ENCODE measurements around the gene ANTKMT.
"Not testable (repeated sequence)": the region's sequence is repeated elsewhere in the genome, so short reads cannot be mapped to it uniquely, and the experiment has no call there.

ANTKMT gene

GRCh38 chr16:683396-684070, 37.4 kb upstream of the ANTKMT start:
- H3K36me3 ChIP-seq (ENCODE audit: control insufficient read depth, insufficient read depth, low read length, severe bottlenecking): peaks cover 25% of the 10 kb centered on the region
- no peak for DNase-seq (ENCODE audit: low read depth)

DNA sequence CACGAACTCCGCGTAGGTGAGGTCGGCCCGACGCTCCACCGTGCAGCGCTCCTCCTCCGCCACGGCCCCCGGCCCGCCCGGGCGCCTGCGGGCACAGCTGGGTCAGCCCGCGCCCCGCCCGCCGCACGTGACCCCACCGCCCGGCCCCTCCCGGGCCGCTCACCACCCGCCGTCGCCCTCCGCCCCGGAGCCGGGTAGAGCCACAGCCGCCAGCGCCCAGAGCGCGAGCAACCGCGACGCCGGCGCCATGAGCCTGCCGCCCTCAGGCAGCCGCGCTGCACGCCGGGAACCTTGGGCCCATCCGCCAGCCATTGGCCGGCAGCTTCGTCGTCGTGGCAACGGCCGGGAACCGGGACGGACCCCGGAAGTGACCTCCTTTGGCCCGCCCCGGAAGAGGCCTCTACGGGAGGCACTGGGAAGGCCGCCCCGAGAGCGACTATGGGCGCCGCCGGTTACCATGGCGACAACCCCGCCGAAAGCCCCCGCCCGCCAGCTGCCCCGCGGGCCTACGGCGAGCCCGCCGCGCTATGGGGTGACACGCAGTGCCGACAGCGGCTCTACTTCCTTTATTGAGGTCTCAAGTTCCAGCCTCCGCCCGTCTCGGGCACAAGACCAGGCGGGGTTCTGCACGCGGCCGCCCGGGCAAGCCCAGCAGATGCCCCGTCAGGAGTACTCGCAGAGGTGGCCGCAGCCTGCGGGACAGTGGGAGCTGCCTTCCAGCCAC, 36.7 kb upstream of the ANTKMT start, which contains the start of gene JMJD8:
TSS of gene JMJD8 (minus strand) at position 264 of the 724 bp plus-strand sequence. CDS start at position 249, 15 bp downstream.
- no peaks in the 10 kb centered on the region for H3K27me3 ChIP-seq (replicated peaks; ENCODE audit: control insufficient read depth, insufficient read depth, low read length)
- peaks cover 25% of the 10 kb centered on the region for H3K36me3 ChIP-seq (ENCODE audit: control insufficient read depth, insufficient read depth, low read length, severe bottlenecking)
- H3K4me1 ChIP-seq (ENCODE audit: control insufficient read depth, insufficient read depth, low read length): peaks cover 34% of the 10 kb centered on the region
- no peaks in the 10 kb centered on the region for H3K9me3 ChIP-seq (ENCODE audit: control insufficient read depth, low read length)
- peak; percentile 99 for DNase-seq (ENCODE audit: low read depth)
- peak within 1 kb of the TSS; percentile 85 for H3K9ac ChIP-seq (ENCODE audit: low read length)
- peak within 1 kb of the TSS; percentile 83 for H3K4me3 ChIP-seq (ENCODE audit: low read length)

More at GRCh38 chr16:683396-684070, 37.4 kb upstream of the ANTKMT start:
- Histone ChIP-seq H3K27me3 (replicated peaks; ENCODE audit: control insufficient read depth, insufficient read depth, low read length) (no peaks in the 10 kb centered on the region), H3K9me3 (ENCODE audit: control insufficient read depth, low read length) (no peaks in the 10 kb centered on the region), H3K4me1 (ENCODE audit: control insufficient read depth, insufficient read depth, low read length) (peaks cover 27% of the 10 kb centered on the region), H3K9ac (ENCODE audit: low read length) (peak overlapping the region; percentile 85), H3K4me3 (ENCODE audit: low read length) (peak overlapping the region; percentile 83)

DNA sequence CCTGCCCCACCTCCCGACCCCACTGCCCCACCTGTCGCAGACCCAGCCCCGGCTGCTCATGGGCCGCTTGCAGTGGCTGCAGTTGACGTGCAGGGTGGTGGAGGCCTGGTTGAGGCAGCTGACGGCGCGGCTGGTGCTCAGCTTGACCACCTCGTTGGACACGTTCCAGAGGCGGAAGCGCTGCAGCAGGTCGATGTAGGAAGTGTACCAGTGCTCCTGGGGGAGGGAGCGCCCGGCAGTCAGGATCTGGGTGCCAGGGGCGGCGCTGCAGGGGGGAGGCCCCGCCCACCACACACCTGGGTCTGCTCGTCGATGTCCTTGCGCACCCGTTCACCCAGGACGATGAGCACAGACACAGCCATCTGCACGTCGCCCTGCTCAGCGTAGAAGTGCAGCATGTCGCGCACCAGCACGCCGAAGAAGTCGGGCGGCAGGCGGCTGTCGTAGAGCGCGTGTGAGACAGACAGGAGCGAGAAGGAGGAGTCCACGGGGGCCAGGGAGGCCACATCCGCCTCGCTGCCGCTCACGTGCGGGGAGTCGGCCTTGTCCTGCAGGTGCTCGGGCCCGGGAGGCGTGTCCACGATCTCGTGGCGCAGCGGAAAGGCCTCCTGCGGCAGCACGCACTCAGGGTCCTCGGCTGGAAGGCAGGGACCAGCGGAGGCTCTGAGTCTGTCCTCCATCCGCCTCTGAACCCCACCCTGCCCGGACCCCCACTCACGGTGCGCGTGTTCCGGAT, 35.8 kb upstream of the ANTKMT start:
- Histone ChIP-seq H3K27me3 (replicated peaks; ENCODE audit: control insufficient read depth, insufficient read depth, low read length) (no peaks in the 10 kb centered on the region), H3K9ac (ENCODE audit: low read length) (no peak overlapping the region), H3K9me3 (ENCODE audit: control insufficient read depth, low read length) (no peaks in the 10 kb centered on the region), H3K4me1 (ENCODE audit: control insufficient read depth, insufficient read depth, low read length) (peaks cover 40% of the 10 kb centered on the region), H3K36me3 (ENCODE audit: control insufficient read depth, insufficient read depth, low read length, severe bottlenecking) (peaks cover 25% of the 10 kb centered on the region), H3K4me3 (ENCODE audit: low read length) (no peak overlapping the region)
- no peak for DNase-seq (ENCODE audit: low read depth)

GRCh38 chr16:685967-686366, 35.0 kb upstream of the ANTKMT start:
- H3K27me3 ChIP-seq (replicated peaks; ENCODE audit: control insufficient read depth, insufficient read depth, low read length): no peaks in the 10 kb centered on the region
- peak; percentile 52 for DNase-seq (ENCODE audit: low read depth)
- peaks cover 40% of the 10 kb centered on the region for H3K4me1 ChIP-seq (ENCODE audit: control insufficient read depth, insufficient read depth, low read length)

GRCh38 chr16:686459-687260, 34.3 kb upstream of the ANTKMT start:
- Histone ChIP-seq H3K9ac (ENCODE audit: low read length) (no peak overlapping the region), H3K4me3 (ENCODE audit: low read length) (no peak overlapping the region), H3K36me3 (ENCODE audit: control insufficient read depth, insufficient read depth, low read length, severe bottlenecking) (peaks cover 21% of the 10 kb centered on the region), H3K9me3 (ENCODE audit: control insufficient read depth, low read length) (no peaks in the 10 kb centered on the region), H3K27me3 (replicated peaks; ENCODE audit: control insufficient read depth, insufficient read depth, low read length) (no peaks in the 10 kb centered on the region), H3K4me1 (ENCODE audit: control insufficient read depth, insufficient read depth, low read length) (peaks cover 33% of the 10 kb centered on the region)
- no peak for DNase-seq (ENCODE audit: low read depth)

More at GRCh38 chr16:685967-686366, 35.0 kb upstream of the ANTKMT start:
- Histone ChIP-seq H3K9ac (ENCODE audit: low read length) (no peak overlapping the region), H3K9me3 (ENCODE audit: control insufficient read depth, low read length) (no peaks in the 10 kb centered on the region), H3K4me3 (ENCODE audit: low read length) (no peak overlapping the region), H3K36me3 (ENCODE audit: control insufficient read depth, insufficient read depth, low read length, severe bottlenecking) (peaks cover 25% of the 10 kb centered on the region)

DNA sequence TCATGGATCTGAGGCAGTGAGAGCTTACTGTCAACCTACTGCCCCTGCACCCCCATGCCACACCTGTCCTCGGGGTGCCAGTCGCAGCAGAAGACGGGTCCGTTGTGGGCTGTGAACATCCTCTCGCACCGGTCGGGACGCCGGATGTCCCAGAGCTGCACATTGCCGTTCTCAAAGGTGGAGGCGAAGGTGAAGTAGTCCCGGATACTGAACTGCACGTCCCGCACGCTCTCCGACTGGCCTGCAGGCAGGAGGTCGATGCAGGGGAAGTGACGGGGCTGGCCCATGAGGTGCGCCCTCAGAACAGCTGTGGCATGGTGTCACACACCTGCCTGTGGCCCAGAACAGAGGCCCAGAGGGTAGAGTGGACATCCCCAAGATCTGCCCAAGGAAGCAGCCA, 33.4 kb upstream of the ANTKMT start:
- Histone ChIP-seq H3K4me3 (ENCODE audit: low read length) (no peak overlapping the region), H3K27me3 (replicated peaks; ENCODE audit: control insufficient read depth, insufficient read depth, low read length) (no peaks in the 10 kb centered on the region), H3K9me3 (ENCODE audit: control insufficient read depth, low read length) (no peaks in the 10 kb centered on the region), H3K36me3 (ENCODE audit: control insufficient read depth, insufficient read depth, low read length, severe bottlenecking) (peaks cover 13% of the 10 kb centered on the region), H3K4me1 (ENCODE audit: control insufficient read depth, insufficient read depth, low read length) (peaks cover 25% of the 10 kb centered on the region), H3K9ac (ENCODE audit: low read length) (no peak overlapping the region)
- DNase-seq (ENCODE audit: low read depth): no peak

DNA sequence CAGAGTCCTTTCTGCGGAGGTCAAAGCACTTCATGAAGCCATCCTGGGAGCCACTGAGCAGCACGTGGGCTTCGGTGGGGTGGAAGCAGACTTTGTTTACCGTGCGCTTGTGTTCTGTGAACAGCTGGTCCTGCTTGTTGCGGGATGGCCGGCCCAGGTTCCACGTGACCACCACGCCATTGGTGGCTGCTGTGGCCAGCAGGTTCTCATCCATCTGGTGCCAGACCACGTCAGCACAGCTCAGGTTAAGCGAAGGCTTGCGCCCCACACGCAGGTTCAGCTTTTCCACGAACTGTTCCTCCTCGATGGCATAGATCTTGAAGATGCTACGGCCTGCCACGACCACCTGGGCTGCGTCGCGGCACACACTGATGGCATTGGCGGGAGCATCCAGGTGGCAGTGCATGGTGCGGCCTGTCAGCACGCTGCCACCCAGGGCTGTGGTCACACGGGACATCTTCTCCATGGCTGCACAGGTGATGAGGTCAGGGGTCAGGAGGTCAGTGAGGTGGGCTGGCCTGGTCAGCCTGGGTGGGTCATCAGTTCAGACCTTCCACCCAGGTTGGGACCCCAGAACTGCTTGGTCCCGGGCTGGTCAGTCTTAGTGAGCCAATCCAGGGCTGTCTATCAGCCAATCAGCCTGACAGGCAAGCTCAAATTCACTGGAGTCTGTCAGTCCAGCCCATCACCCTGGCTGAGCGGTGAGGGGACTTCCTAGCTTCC, 31.6 kb upstream of the ANTKMT start:
- Histone ChIP-seq H3K9ac (ENCODE audit: low read length) (peak overlapping the region; percentile 97), H3K9me3 (ENCODE audit: control insufficient read depth, low read length) (no peaks in the 10 kb centered on the region), H3K36me3 (ENCODE audit: control insufficient read depth, insufficient read depth, low read length, severe bottlenecking) (peaks cover 5% of the 10 kb centered on the region), H3K4me3 (ENCODE audit: low read length) (peak overlapping the region; percentile 96), H3K4me1 (ENCODE audit: control insufficient read depth, insufficient read depth, low read length) (peaks cover 14% of the 10 kb centered on the region), H3K27me3 (replicated peaks; ENCODE audit: control insufficient read depth, insufficient read depth, low read length) (peaks cover 7% of the 10 kb centered on the region)
- no peak for DNase-seq (ENCODE audit: low read depth)

DNA sequence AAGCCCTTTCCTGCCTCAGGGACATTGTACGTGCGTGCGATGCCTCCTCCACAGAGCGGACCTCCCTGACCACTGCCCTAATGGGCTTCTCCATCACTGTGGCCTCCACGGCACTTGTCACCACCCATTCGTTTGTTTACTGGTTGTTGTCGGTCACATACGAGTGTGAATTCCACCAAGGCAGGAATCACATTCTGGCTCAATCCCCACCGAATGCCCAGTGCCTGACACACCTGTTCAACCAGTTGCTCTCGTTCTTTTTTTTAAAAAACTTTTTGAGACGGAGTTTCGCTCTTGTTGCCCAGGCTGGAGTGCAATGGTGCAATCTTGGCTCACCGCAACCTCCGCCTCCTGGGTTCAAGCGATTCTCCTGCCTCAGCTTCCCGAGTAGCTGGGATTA, 29.7 kb upstream of the ANTKMT start:
- not testable (repeated sequence) for H3K9me3 ChIP-seq (ENCODE audit: control insufficient read depth, low read length); H3K4me3 ChIP-seq (ENCODE audit: low read length); H3K36me3 ChIP-seq (ENCODE audit: control insufficient read depth, insufficient read depth, low read length, severe bottlenecking); DNase-seq (ENCODE audit: low read depth); H3K9ac ChIP-seq (ENCODE audit: low read length)
- Histone ChIP-seq H3K27me3 (replicated peaks; ENCODE audit: control insufficient read depth, insufficient read depth, low read length) (peaks cover 14% of the 10 kb centered on the region), H3K4me1 (ENCODE audit: control insufficient read depth, insufficient read depth, low read length) (peaks cover 14% of the 10 kb centered on the region)

- Histone ChIP-seq H3K4me1 (ENCODE audit: control insufficient read depth, insufficient read depth, low read length) (peaks cover 14% of the 10 kb centered on the region), H3K27me3 (replicated peaks; ENCODE audit: control insufficient read depth, insufficient read depth, low read length) (peaks cover 14% of the 10 kb centered on the region), H3K9me3 (ENCODE audit: control insufficient read depth, low read length) (no peaks in the 10 kb centered on the region), H3K36me3 (ENCODE audit: control insufficient read depth, insufficient read depth, low read length, severe bottlenecking) (no peaks in the 10 kb centered on the region), H3K9ac (ENCODE audit: low read length) (no peak overlapping the region), H3K4me3 (ENCODE audit: low read length) (no peak overlapping the region)
- no peak for DNase-seq (ENCODE audit: low read depth)
Measured at GRCh38 chr16:692356-693108, 28.4 kb upstream of the ANTKMT start.

- Histone ChIP-seq H3K36me3 (ENCODE audit: control insufficient read depth, insufficient read depth, low read length, severe bottlenecking) (no peaks in the 10 kb centered on the region), H3K9me3 (ENCODE audit: control insufficient read depth, low read length) (no peaks in the 10 kb centered on the region), H3K9ac (ENCODE audit: low read length) (no peak overlapping the region), H3K4me3 (ENCODE audit: low read length) (no peak overlapping the region), H3K4me1 (ENCODE audit: control insufficient read depth, insufficient read depth, low read length) (peaks cover 14% of the 10 kb centered on the region), H3K27me3 (replicated peaks; ENCODE audit: control insufficient read depth, insufficient read depth, low read length) (peaks cover 14% of the 10 kb centered on the region)
- DNase-seq (ENCODE audit: low read depth): no peak
Measured at GRCh38 chr16:693364-693763, 27.6 kb upstream of the ANTKMT start.
